HepG2 (cell line): ENCODE data around the gene THADA. TPM values are rescaled to one million over a fixed set of nuclear protein-coding genes. Genes with fewer than 3 reads are reported as not detected.

Source experiments
- ARHGAP35 ChIP-seq: sonication (generic); formaldehyde crosslinking; IDR thresholded peaks from 2 replicates; pipeline ENCODE4 v1.9.0; 2022; ENCODE audit warnings: mild to moderate bottlenecking, inconsistent platforms, moderate library complexity, missing genetic modification reagents, borderline replicate concordance
- CC2D1A ChIP-seq: sonication (generic); formaldehyde crosslinking; IDR thresholded peaks from 2 replicates; pipeline ENCODE4 v1.8.1; 2023; ENCODE audit warnings: mild to moderate bottlenecking, missing genetic modification reagents
- CREM ChIP-seq, 2 experiments: sonication (generic) in 1 of 2; formaldehyde crosslinking in 1 of 2; IDR thresholded peaks; 2 replicates each; pipeline versions ENCODE4 v1.4.0 to v1.6.1; 2016 to 2020; ENCODE audit warnings: antibody characterized with exemption in 1 of 2, mild to moderate bottlenecking in 1 of 2, missing genetic modification reagents in 1 of 2
- HOMEZ ChIP-seq: IDR thresholded peaks from 2 replicates; pipeline ENCODE4 v1.6.1; 2016; ENCODE audit warnings: low read depth
- JUNB ChIP-seq: sonication (generic); formaldehyde crosslinking; IDR thresholded peaks from 2 replicates; pipeline ENCODE4 v1.8.0; 2022; ENCODE audit warnings: missing genetic modification reagents, mild to moderate bottlenecking, borderline replicate concordance
- MAFF ChIP-seq: IDR thresholded peaks from 2 replicates; pipeline ENCODE4 v1.6.1; 2011; ENCODE audit warnings: low read depth, low read length, improper control_type of control experiment
- MBNL3 ChIP-seq: fragments of 250-450 bp; sonication (Bioruptor Pico); conservative IDR thresholded peaks from 2 replicates; pipeline ENCODE4 v1.8.0; 2022; ENCODE audit warnings: mild to moderate bottlenecking, inconsistent platforms
- NFRKB ChIP-seq: fragments of 450-650 bp; IDR thresholded peaks from 2 replicates; pipeline ENCODE4 v1.6.1; 2017
- NRL ChIP-seq: sonication (generic); formaldehyde crosslinking; IDR thresholded peaks from 2 replicates; pipeline ENCODE4 v1.5.0; 2020; ENCODE audit warnings: missing genetic modification reagents, mild to moderate bottlenecking, moderate library complexity, borderline replicate concordance
- ONECUT2 ChIP-seq: sonication (generic); formaldehyde crosslinking; IDR thresholded peaks from 2 replicates; pipeline ENCODE4 v1.4.0; 2020; ENCODE audit warnings: missing genetic modification reagents
- SALL1 ChIP-seq: sonication (generic); formaldehyde crosslinking; IDR thresholded peaks from 2 replicates; pipeline ENCODE4 v1.8.0; 2022; ENCODE audit warnings: mild to moderate bottlenecking, missing genetic modification reagents
- ZBTB10 ChIP-seq: sonication (generic); formaldehyde crosslinking; IDR thresholded peaks from 2 replicates; pipeline ENCODE4 v1.4.0; 2020; ENCODE audit warnings: missing genetic modification reagents, borderline replicate concordance
- ZNF576 ChIP-seq: sonication (generic); formaldehyde crosslinking; IDR thresholded peaks from 2 replicates; pipeline ENCODE4 v1.4.0; 2020; ENCODE audit warnings: mild to moderate bottlenecking, missing genetic modification reagents
- ZNF75D ChIP-seq: sonication (generic); formaldehyde crosslinking; IDR thresholded peaks from 2 replicates; pipeline ENCODE4 v1.8.1; 2023; ENCODE audit warnings: missing genetic modification reagents, mild to moderate bottlenecking, borderline replicate concordance
- ZNF777 ChIP-seq: sonication (generic); formaldehyde crosslinking; IDR thresholded peaks from 2 replicates; pipeline ENCODE4 v1.4.0; 2020; ENCODE audit warnings: missing genetic modification reagents
- polyA plus RNA-seq, 8 experiments: library from polyadenylated mRNA; depleted of rRNA in 3 of 8; stranded (reverse) in 7 of 8; unstranded in 1 of 8; fragments of >200 nt; fragmentation: Illumina TruSeq in 4 of 8; extraction: Trizol in 4 of 8; gene quantifications; 2 replicates each; pipeline versions ENCODE4 v1.2.1 to v1.2.3, GENCODE V29; 2011 to 2016; ENCODE audit warnings: low read depth in 4 of 8, missing spikeins in 1 of 8, mixed read lengths in 1 of 8; ENCODE audit not compliant: insufficient read depth in 1 of 8
- total RNA-seq, 5 experiments: library from RNA; depleted of rRNA; stranded (reverse); fragments of >200 nt; fragmentation: Illumina TruSeq; extraction: Trizol; gene quantifications; 2 replicates each; pipeline ENCODE4 v1.2.3, GENCODE V29; 2016; ENCODE audit warnings: low read depth in 1 of 5
- TF ChIP-seq, protein P1 (sequence below): sonication (generic); formaldehyde crosslinking; IDR thresholded peaks from 2 replicates; pipeline ENCODE4 v1.5.1; 2020; ENCODE audit warnings: mild to moderate bottlenecking, missing genetic modification reagents
- TF ChIP-seq, protein P2 (sequence below): sonication (generic); formaldehyde crosslinking; IDR thresholded peaks from 2 replicates; pipeline ENCODE4 v1.4.0; 2020; ENCODE audit warnings: missing genetic modification reagents
- TF ChIP-seq, protein P3 (sequence below): sonication (generic); formaldehyde crosslinking; IDR thresholded peaks from 2 replicates; pipeline ENCODE4 v1.4.0; 2020; ENCODE audit warnings: missing genetic modification reagents

THADA gene
- total and polyA plus RNA-seq, 2 of the 13 experiments (the other 11 are each of a cell fraction or from before 2014, with no cell fraction given), result 12.7 to 21.7 TPM

GRCh38 chr2:43595603-43596412 lies at the start of gene THADA (continued):
- TF ChIP-seq ZBTB10 (CRISPR knock-in tag) (no peak; the same call in 1 of the 2 replicates), ZNF777 (CRISPR knock-in tag) (peak; percentile 30; the same call in 1 of the 2 replicates), MAFF (no peak; the same call in 1 of the 2 replicates), ZNF576 (CRISPR knock-in tag) (no peak), ZNF75D (CRISPR knock-in tag) (no peak), MBNL3 (no peak), HOMEZ (CRISPR knock-in tag) (peak; percentile 91), ONECUT2 (CRISPR knock-in tag) (no peak), ARHGAP35 (CRISPR knock-in tag) (peak; percentile 82), NRL (CRISPR knock-in tag) (peak; percentile 92), CC2D1A (CRISPR knock-in tag) (no peak), CREM (IDR thresholded peaks at IDR 0.05) (peak; percentile 97), CREM (CRISPR knock-in tag; IDR thresholded peaks at IDR 0.05) (no peak), SALL1 (peak; percentile 87), JUNB (CRISPR knock-in tag) (no peak; the same call in 1 of the 2 replicates), NFRKB (no peak)
- TF ChIP-seq, protein P1, sequence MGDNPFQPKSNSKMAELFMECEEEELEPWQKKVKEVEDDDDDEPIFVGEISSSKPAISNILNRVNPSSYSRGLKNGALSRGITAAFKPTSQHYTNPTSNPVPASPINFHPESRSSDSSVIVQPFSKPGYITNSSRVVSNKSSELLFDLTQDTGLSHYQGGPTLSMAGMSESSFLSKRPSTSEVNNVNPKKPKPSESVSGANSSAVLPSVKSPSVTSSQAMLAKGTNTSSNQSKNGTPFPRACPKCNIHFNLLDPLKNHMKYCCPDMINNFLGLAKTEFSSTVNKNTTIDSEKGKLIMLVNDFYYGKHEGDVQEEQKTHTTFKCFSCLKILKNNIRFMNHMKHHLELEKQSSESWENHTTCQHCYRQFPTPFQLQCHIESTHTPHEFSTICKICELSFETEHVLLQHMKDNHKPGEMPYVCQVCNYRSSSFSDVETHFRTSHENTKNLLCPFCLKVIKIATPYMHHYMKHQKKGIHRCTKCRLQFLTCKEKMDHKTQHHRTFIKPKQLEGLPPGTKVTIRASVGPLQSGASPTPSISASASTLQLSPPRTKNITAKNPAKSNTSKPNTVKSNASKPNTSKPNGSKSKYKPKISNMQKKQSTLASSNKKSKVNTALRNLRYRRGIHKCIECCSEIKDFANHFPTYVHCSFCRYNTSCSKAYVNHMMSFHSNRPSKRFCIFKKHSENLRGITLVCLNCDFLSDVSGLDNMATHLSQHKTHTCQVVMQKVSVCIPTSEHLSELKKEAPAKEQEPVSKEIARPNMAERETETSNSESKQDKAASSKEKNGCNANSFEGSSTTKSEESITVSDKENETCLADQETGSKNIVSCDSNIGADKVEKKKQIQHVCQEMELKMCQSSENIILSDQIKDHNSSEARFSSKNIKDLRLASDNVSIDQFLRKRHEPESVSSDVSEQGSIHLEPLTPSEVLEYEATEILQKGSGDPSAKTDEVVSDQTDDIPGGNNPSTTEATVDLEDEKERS (CRISPR knock-in tag), result peak; percentile 94
- TF ChIP-seq, protein P2, sequence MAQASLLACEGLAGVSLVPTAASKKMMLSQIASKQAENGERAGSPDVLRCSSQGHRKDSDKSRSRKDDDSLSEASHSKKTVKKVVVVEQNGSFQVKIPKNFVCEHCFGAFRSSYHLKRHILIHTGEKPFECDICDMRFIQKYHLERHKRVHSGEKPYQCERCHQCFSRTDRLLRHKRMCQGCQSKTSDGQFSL (CRISPR knock-in tag), result no peak
- TF ChIP-seq, protein P3, sequence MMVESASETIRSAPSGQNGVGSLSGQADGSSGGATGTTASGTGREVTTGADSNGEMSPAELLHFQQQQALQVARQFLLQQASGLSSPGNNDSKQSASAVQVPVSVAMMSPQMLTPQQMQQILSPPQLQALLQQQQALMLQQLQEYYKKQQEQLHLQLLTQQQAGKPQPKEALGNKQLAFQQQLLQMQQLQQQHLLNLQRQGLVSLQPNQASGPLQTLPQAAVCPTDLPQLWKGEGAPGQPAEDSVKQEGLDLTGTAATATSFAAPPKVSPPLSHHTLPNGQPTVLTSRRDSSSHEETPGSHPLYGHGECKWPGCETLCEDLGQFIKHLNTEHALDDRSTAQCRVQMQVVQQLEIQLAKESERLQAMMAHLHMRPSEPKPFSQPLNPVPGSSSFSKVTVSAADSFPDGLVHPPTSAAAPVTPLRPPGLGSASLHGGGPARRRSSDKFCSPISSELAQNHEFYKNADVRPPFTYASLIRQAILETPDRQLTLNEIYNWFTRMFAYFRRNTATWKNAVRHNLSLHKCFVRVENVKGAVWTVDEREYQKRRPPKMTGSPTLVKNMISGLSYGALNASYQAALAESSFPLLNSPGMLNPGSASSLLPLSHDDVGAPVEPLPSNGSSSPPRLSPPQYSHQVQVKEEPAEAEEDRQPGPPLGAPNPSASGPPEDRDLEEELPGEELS, result peak; percentile 41; the same call in 1 of the 2 replicates
